ENCODE results near the gene SH3PXD2A. TPM values are rescaled to one million over a fixed set of nuclear protein-coding genes. Genes with fewer than 3 reads are reported as not detected.

The SH3PXD2A gene
- total RNA-seq, 4 donors from 2014 or later = 128 to 154 (median 136) TPM

DNA sequence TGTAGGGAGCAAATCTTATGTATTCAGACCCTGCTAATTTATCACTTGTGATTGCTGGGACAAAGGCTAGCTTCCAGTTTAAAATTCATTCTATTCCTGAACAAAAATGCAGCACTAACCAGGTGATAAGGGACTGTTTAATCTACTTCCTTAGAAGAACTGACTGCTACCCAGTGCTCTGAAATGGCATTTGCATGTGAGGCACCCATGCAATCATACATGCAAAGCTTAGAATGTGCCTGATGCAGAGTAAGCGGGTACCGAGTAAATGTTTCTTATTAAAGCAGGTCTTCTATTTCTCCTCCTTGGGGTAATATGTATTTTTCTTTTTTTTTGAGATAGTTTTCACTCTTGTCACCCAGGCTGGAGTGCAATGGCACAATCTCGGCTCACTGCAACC is 307.4 kb downstream of the SH3PXD2A start:
- Histone ChIP-seq H3K9me3 (no peaks in the 10 kb centered on the region), H3K4me1 (peaks cover 0 to 7% (median 5%) of the 10 kb centered on the region in 4 donors), H3K36me3 (no peaks in the 10 kb centered on the region), H3K27me3 (no peaks in the 10 kb centered on the region), H3K4me3 (no peak overlapping the region), H3K27ac (no peak overlapping the region)
- DNase-seq (ENCODE audit: low spot score in 2 of 2) = no peak
- TF ChIP-seq EP300 (IDR thresholded peaks at IDR 0.05) = no peak
- TF ChIP-seq, protein P1, sequence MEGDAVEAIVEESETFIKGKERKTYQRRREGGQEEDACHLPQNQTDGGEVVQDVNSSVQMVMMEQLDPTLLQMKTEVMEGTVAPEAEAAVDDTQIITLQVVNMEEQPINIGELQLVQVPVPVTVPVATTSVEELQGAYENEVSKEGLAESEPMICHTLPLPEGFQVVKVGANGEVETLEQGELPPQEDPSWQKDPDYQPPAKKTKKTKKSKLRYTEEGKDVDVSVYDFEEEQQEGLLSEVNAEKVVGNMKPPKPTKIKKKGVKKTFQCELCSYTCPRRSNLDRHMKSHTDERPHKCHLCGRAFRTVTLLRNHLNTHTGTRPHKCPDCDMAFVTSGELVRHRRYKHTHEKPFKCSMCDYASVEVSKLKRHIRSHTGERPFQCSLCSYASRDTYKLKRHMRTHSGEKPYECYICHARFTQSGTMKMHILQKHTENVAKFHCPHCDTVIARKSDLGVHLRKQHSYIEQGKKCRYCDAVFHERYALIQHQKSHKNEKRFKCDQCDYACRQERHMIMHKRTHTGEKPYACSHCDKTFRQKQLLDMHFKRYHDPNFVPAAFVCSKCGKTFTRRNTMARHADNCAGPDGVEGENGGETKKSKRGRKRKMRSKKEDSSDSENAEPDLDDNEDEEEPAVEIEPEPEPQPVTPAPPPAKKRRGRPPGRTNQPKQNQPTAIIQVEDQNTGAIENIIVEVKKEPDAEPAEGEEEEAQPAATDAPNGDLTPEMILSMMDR (IDR thresholded peaks at IDR 0.05) = no peak
- TF ChIP-seq POLR2A (IDR thresholded peaks at IDR 0.05) = no peak
- 88 to 93% methylated on average over 3 of the region's 3 CpGs for WGBS, 2 donors

DNA sequence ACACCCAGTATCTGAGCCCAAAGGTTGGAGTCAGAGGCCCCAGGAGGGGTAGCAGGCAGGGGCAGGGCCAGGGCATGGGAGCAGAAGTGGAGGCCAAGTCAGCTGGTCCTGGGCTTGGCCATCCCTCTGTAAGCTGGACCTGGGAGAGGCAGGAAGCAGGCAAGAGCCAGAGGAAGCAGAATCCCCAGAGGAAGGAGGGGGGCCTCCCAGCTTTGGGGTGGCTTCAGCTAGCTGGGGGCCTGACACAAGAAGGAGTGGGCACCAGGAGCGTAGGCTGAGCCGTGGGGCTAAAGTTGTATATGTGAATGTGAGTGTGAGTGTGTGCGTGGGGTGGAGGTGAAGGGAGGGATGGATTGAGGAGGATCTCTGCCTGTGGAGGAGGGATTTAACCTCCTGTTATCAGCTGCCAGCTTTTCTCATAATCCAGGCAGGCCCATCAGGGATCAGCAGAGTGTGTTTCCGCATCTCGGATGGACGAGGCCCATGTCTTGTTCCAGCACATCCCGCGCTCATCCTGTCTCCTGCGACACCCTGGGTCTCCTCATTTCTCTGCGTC is 307.9 kb downstream of the SH3PXD2A start:
- 75 to 77% methylated on average over 10 of the region's 10 CpGs for WGBS, 2 donors
- Histone ChIP-seq H3K4me1 (peaks cover 0 to 12% (median 5%) of the 10 kb centered on the region in 4 donors), H3K27ac (no peak overlapping the region), H3K27me3 (no peaks in the 10 kb centered on the region), H3K4me3 (no peak overlapping the region), H3K9me3 (no peaks in the 10 kb centered on the region), H3K36me3 (no peaks in the 10 kb centered on the region)
- TF ChIP-seq, protein P1 (IDR thresholded peaks at IDR 0.05) = no peak
- no peak for TF ChIP-seq EP300 (IDR thresholded peaks at IDR 0.05)
- TF ChIP-seq POLR2A (IDR thresholded peaks at IDR 0.05) = no peak
- no peak for DNase-seq (ENCODE audit: low spot score in 2 of 2)

DNA sequence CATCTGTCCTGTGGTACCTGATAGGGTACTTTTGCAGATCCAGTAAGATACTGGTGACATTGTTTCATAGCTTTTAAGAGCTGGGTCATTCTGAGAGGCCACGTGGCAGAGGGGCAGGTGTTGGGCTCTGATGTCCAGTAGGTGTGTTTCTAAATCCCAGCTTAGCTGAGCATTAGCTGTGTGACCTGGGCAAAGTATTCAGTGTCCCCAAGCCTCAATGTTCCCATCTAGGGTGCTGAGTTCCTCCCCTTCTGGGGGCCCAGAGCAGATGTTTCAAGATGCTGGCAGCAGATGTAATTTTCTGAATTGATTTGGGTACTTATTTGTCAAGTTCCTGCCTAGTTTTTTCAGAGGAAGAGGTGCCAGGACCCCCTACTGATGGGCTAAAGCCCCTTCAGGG is 309.0 kb downstream of the SH3PXD2A start:
- H3K27ac ChIP-seq = no peak overlapping the region
- TF ChIP-seq POLR2A (IDR thresholded peaks at IDR 0.05) = no peak
- no peak for TF ChIP-seq EP300 (IDR thresholded peaks at IDR 0.05)
- TF ChIP-seq, protein P1 (IDR thresholded peaks at IDR 0.05) = no peak

DNA sequence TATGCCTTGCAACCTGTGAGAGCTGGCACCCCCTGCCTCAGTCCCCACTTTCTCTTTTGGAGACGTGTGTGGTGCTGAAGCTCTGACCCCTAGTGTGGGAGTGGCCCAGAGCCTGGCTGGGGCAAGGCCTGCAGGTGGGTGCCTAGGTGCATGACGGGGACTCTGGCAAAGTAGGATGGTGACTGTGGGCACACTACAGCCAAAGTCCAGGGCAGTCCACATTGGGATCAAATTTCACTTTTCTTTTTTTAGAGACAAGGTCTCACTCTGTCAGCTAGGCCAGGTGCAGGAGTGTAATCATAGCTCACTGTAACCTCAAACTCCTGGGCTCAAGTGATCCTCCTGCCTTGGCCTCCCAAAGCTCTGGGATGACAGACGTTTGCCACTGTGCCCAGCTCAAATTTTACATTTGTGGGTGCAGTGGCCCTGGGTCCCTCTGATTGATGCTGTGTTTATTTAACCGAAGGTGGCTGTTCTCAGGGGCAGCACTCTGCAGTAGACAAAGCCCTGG is 309.6 kb downstream of the SH3PXD2A start:
- H3K27ac ChIP-seq = no peak overlapping the region
- 80 to 87% methylated on average over 4 of the region's 4 CpGs for WGBS, 2 donors
- TF ChIP-seq, protein P1 (IDR thresholded peaks at IDR 0.05) = no peak
- TF ChIP-seq POLR2A (IDR thresholded peaks at IDR 0.05) (no peak), EP300 (IDR thresholded peaks at IDR 0.05) (no peak)
- no peak for DNase-seq (ENCODE audit: low spot score in 2 of 2)
- no peaks in the 10 kb centered on the region for H3K36me3 ChIP-seq
- no peaks in the 10 kb centered on the region for H3K27me3 ChIP-seq
- no peaks in the 10 kb centered on the region for H3K9me3 ChIP-seq
- no peak overlapping the region for H3K4me3 ChIP-seq
- peaks cover 0 to 14% (median 5%) of the 10 kb centered on the region in 4 donors for H3K4me1 ChIP-seq

More for the DNA sequence above, 309.0 kb downstream of the SH3PXD2A start:
- Histone ChIP-seq H3K27me3 (no peaks in the 10 kb centered on the region), H3K9me3 (no peaks in the 10 kb centered on the region), H3K4me1 (peaks cover 0 to 14% (median 5%) of the 10 kb centered on the region in 4 donors), H3K4me3 (no peak overlapping the region), H3K36me3 (no peaks in the 10 kb centered on the region)
- WGBS, 2 donors = 85 to 100% methylated on average over 1 of the region's 1 CpG
- DNase-seq (ENCODE audit: low spot score in 2 of 2) = no peak

DNA sequence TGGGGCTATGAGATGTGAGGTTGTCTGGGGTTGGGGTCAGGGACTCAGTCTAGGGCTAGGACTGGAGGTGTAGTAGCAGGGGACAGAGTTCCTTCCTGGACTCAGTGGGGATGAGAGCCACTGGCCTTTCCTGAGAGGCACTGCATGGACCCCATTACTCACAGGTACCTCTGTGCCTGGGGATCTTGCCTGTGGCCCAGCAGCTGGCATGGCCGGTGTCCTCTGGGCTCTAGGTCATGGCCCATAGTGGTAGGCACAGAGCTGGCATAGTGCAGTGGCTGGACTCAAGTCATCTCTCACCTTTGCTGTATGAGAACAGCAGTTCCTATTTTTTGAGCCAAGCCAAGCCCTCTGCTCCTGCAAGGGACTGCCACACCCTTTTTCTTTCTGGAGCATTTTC is 310.0 kb downstream of the SH3PXD2A start:
- WGBS, 2 donors = 82 to 100% methylated on average over 1 of the region's 1 CpG
- Histone ChIP-seq H3K9me3 (no peaks in the 10 kb centered on the region), H3K4me1 (peaks cover 0 to 14% (median 5%) of the 10 kb centered on the region in 4 donors), H3K4me3 (no peak overlapping the region), H3K27ac (no peak overlapping the region), H3K27me3 (no peaks in the 10 kb centered on the region), H3K36me3 (no peaks in the 10 kb centered on the region)
- TF ChIP-seq, protein P1 (IDR thresholded peaks at IDR 0.05) = no peak
- TF ChIP-seq EP300 (IDR thresholded peaks at IDR 0.05) (no peak), POLR2A (IDR thresholded peaks at IDR 0.05) (no peak)
- no peak for DNase-seq (ENCODE audit: low spot score in 2 of 2)
